22Rv1 (cell line): ENCODE data around the gene HMBS.

Source experiments
- CTCF ChIP-seq: fragments of 450-650 bp; IDR thresholded peaks from 2 replicates; pipeline ENCODE4 v1.5.1; 2017; ENCODE audit warnings: mild to moderate bottlenecking
- ZFX ChIP-seq: fragments of 450-650 bp; IDR thresholded peaks from 2 replicates; pipeline ENCODE4 v1.6.1; 2017; ENCODE audit warnings: antibody characterized with exemption, borderline replicate concordance

DNA sequence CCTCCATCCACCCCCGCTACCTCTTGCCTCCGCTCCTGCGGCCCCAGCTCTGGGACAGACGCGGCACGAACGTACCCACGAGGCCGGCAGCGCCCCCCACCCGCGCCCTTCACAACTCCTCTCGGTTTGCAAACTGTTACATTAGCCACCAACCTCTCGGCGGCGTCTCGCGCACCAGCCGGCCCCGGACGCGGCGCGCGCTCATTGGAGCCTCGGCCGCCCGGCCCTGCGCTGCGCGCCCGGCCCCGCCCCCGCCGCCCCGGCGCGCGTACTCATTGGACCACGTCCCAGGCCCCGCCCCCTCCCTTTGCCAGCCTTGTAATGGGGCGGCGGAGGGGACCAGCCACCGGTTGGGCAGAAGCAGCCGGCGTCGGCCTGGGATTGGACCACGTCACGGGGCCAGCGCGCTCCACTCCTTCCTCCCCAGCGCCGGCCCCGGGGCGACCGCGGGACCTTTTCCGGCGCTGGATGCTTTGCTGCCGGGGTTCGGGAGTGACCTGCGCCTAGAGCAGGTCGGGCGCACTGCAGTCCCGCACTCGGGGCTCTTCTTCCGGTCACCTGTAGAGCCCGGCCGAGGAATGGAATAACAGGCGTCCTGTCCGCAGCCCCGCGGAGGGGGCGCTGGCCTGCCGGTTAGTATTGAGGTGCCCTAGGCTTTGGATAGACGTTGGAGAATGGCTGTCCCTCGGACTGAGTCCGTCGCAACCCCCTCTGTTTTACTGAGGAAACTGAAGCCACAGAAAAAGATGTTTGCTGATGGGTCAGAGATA lies 27.5 kb upstream of the HMBS start, which contains the start of gene HYOU1:
- peak; percentile 49 for TF ChIP-seq CTCF
- TF ChIP-seq ZFX = no peak
